ENCODE measurements around the gene TMEM40.

TMEM40 gene

DNA sequence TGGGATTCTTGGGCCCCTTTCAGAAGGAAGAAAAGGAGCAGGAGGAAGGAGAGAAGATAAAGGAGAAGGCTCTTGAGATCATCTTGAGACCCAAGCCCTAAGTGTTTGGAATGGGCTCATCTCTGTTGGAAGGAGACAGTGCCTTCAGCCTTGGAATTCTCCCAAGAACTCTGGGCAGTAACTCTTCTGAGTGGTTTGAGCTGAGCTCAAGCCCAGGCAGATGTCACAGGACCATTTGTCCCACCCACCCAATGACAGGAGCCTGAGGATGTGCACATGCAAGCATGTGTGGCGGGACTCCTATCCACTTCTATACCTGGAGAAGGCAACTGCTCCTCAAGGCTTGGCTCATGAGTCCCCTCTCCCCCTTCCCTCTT is 14.6 kb upstream of the TMEM40 start:
- TF ChIP-seq, protein P1, sequence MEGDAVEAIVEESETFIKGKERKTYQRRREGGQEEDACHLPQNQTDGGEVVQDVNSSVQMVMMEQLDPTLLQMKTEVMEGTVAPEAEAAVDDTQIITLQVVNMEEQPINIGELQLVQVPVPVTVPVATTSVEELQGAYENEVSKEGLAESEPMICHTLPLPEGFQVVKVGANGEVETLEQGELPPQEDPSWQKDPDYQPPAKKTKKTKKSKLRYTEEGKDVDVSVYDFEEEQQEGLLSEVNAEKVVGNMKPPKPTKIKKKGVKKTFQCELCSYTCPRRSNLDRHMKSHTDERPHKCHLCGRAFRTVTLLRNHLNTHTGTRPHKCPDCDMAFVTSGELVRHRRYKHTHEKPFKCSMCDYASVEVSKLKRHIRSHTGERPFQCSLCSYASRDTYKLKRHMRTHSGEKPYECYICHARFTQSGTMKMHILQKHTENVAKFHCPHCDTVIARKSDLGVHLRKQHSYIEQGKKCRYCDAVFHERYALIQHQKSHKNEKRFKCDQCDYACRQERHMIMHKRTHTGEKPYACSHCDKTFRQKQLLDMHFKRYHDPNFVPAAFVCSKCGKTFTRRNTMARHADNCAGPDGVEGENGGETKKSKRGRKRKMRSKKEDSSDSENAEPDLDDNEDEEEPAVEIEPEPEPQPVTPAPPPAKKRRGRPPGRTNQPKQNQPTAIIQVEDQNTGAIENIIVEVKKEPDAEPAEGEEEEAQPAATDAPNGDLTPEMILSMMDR (conservative IDR thresholded peaks at IDR 0.05; ENCODE audit: control insufficient read depth, insufficient read depth, low read depth, low read length): no peak
- H3K4me3 ChIP-seq (ENCODE audit: control insufficient read depth, low read depth, low read length): no peak overlapping the region
- no peak for DNase-seq (ENCODE audit: low read depth)

DNA sequence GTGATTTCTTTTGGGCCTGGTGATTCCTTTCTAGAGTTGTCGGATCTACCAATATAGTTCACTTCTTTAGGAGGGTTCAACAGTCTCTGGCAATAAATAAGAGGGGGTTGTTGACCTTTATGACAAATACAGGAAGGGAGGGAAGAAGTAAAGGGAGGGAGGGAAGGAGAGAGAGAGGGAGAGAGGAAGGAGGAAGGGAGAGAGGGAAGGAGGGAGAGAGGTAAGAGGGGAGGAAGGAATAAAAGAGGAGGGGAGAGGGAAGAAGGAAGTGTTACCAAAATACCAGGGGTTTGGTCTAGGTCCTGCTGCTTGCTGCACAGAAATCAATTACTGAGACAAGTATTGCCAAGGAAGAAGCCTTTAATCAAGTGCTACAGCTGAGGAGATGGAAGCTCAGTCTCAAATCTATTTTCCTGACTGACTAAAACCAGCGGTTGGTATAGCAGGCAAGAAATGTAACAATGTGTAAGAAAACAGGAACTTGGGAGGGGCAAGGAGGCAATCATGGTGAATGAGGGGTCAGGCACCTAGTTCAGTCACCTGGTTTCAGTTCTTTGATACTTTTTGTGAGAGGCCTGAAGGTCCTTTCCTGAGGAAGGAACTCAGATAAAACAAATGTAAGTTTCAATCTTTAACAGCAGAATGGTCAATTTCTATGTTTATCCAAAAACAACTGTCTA is 14.1 kb upstream of the TMEM40 start:
- no peak overlapping the region for H3K4me3 ChIP-seq (ENCODE audit: control insufficient read depth, low read depth, low read length)
- TF ChIP-seq, protein P1 (conservative IDR thresholded peaks at IDR 0.05; ENCODE audit: control insufficient read depth, insufficient read depth, low read depth, low read length): no peak
- no peak for DNase-seq (ENCODE audit: low read depth)

DNA sequence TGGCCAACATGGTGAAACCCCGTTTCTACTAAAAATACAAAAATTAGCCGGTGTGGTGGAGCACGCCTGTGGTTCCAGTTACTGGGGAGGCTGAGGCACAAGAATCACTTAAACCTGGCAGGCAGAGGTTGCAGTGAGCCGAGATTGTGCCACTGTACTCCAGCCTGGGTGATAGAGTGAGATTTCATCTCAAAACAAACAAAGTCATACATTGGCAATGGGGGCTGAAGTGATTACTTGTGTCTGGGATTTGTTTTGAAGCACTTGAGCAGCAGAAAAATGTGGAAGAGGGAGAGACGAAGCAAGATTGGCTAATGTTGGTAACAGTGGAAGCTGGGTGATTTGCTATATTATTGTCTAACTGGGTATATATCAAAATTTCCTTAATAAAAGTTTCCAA is 13.4 kb upstream of the TMEM40 start:
- no peak for DNase-seq (ENCODE audit: low read depth)
- H3K4me3 ChIP-seq (ENCODE audit: control insufficient read depth, low read depth, low read length): no peak overlapping the region
- TF ChIP-seq, protein P1 (conservative IDR thresholded peaks at IDR 0.05; ENCODE audit: control insufficient read depth, insufficient read depth, low read depth, low read length): no peak

DNA sequence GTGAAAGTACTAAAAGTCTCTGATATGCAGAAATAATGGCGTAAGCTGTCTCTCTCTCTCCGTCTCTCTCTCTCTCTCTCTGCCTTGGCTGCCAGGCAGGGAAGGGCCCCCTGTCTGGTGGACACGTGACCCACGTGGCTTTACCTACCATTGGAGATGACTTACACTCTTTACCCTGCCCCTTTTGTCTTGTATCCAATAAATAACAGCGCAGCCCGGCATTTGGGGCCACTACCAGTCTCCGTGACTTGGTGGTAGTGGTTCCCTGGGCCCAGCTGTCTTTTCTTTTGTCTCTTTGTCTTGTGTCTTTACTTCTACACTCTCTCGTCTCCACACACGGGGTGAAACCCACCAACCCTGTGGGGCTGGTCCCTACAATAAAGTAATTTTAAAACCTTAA is 12.2 kb upstream of the TMEM40 start:
- no peak overlapping the region for H3K4me3 ChIP-seq (ENCODE audit: control insufficient read depth, low read depth, low read length)
- TF ChIP-seq, protein P1 (conservative IDR thresholded peaks at IDR 0.05; ENCODE audit: control insufficient read depth, insufficient read depth, low read depth, low read length): no peak
- no peak for DNase-seq (ENCODE audit: low read depth)

DNA sequence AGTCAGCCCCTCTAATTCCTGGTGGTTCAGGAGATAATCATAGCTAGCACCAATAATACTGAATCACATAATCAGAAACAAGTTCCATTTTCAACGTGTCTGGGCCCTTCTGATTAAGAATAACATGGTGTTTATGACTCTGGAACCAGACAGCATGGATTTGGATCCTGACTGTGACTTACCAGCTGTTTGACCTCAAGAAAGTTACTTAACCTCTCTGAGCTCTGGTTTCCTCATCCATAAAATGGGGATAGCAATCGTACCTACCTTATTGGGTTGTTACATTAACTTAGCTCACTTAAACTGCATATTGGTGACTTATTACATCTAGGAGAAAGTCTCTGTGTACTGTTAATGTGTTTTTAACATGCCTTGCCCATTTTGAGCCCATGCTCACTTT is 10.7 kb upstream of the TMEM40 start:
- no peak for DNase-seq (ENCODE audit: low read depth)
- TF ChIP-seq, protein P1 (conservative IDR thresholded peaks at IDR 0.05; ENCODE audit: control insufficient read depth, insufficient read depth, low read depth, low read length): no peak
- H3K4me3 ChIP-seq (ENCODE audit: control insufficient read depth, low read depth, low read length): no peak overlapping the region

DNA sequence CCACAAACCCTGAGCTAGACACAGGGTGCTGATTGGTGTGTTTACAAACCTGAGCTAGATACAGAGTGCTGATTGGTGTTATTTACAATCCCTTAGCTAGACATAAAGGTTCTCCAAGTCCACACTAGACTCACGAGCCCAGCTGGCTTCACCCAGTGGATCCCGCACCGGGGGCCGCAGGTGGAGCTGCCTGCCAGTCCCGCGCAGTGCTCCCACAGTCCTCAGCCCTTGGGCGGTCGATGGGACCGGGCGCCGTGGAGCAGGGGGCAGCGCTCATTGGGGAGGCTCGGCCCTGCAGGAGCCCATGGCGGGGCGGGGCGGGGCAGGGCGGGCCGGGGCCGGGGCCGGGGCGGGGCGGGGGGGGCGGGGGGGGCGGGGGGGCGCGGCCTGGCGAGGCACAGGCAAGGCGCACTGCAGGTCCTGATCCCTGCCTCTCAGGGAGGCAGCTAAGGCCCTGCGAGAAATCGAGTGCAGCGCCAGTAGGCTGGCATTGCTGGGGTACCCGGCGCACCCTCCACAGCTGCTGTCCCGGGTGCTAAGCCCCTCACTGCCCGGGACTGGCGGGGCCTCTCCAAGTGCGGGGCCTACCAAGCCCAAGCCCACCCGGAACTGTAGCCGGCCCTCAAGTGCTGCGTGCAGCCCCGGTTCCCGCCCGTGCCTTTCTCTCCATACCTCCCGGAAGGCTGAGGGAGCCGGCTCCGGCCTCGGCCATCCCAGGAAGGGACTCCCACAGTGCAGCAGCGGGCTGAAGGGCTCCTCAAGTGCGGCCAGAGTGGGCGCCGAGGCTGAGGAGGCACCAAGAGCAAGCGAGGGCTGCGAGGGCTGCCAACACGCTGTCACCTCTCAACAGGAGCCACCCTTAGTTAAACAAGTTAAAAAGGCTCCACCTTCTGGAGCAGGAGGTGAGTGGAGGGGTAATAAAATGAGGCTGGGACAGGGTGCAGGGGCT is 9.8 kb upstream of the TMEM40 start:
- TF ChIP-seq, protein P1 (conservative IDR thresholded peaks at IDR 0.05; ENCODE audit: control insufficient read depth, insufficient read depth, low read depth, low read length): no peak
- no peak for DNase-seq (ENCODE audit: low read depth)
- no peak overlapping the region for H3K4me3 ChIP-seq (ENCODE audit: control insufficient read depth, low read depth, low read length)

Data from fibroblast of mammary gland (primary cell).